Breast epithelium (tissue), 4 donors: ENCODE measurements around the gene DIP2B. TPM values are rescaled to one million over a fixed set of nuclear protein-coding genes. Genes with fewer than 3 reads are reported as not detected.
A peak's percentile ranks its signal among the peaks of the same experiment; 100 is the strongest.

Experiments
- DNase-seq, 2 donors: peaks; one replicate each; pipeline ENCODE4 v3.0.0-alpha.2; 2019; ENCODE audit warnings: low spot score in 2 of 2
- H3K27ac ChIP-seq, 2 donors: fragments of 200-600 bp; sonication (generic) in 1 of 2; one replicate each; pipeline ENCODE4 v1.5.1; 2016 to 2019; ENCODE audit warnings: mild to moderate bottlenecking in 1 of 2
- H3K27me3 ChIP-seq, 2 donors: fragments of 200-600 bp; sonication (generic) in 1 of 2; one replicate each; pipeline versions ENCODE4 v1.5.1 to v1.6.0; 2017 to 2019; ENCODE audit warnings: control low read depth in 1 of 2, mild to moderate bottlenecking in 1 of 2
- H3K36me3 ChIP-seq: fragments of 200-600 bp; one replicate; pipeline ENCODE4 v1.5.1; 2019
- H3K4me1 ChIP-seq, 2 donors: fragments of 200-600 bp; sonication (generic); one replicate each; pipeline ENCODE4 v1.5.1; 2016 to 2019; ENCODE audit warnings: control low read depth in 1 of 2
- H3K4me3 ChIP-seq, 3 donors: fragments of 200-600 bp; sonication (generic); 1 replicate in 2 of 3; 2 replicates in 1 of 3; pipeline ENCODE4 v1.5.1; 2016 to 2019; ENCODE audit warnings: mild to moderate bottlenecking in 3 of 3, moderate library complexity in 2 of 3
- H3K9me3 ChIP-seq, 2 donors: fragments of 200-600 bp; sonication (generic) in 1 of 2; one replicate each; pipeline ENCODE4 v1.5.1; 2016 to 2019; ENCODE audit warnings: control low read depth in 1 of 2
- CTCF ChIP-seq, 3 donors: fragments of 450-650 bp; IDR thresholded peaks; one replicate each; pipeline ENCODE4 v1.5.1; 2016 to 2017; ENCODE audit warnings: antibody characterized with exemption in 3 of 3, mild to moderate bottlenecking in 3 of 3, moderate library complexity in 3 of 3
- POLR2A ChIP-seq: fragments of 450-650 bp; IDR thresholded peaks from one replicate; pipeline ENCODE4 v1.6.1; 2016; ENCODE audit warnings: antibody characterized with exemption, mild to moderate bottlenecking, moderate library complexity
- POLR2AphosphoS5 ChIP-seq, 3 donors: sonication (generic); formaldehyde crosslinking; IDR thresholded peaks; one replicate each; pipeline ENCODE4 v1.6.1; 2017; ENCODE audit warnings: antibody characterized with exemption in 3 of 3
- intact Hi-C: fragments of 100-400 bp; cut with DNase I; formaldehyde crosslinking; loops from one replicate; pipeline ENCODE4 v1.15.1; 2023; ENCODE audit warnings: low total_unique reads
- total RNA-seq, 3 donors: library from RNA; depleted of rRNA; stranded (reverse); fragments of >200 nt; gene quantifications; one replicate each; pipeline ENCODE4 v1.1.0, GENCODE V29; 2016

DIP2B gene
- total RNA-seq, 3 donors from 2014 or later: 26.6 to 44.8 (median 33.4) TPM

- Histone ChIP-seq H3K36me3 (no peaks in the 10 kb centered on the region), H3K4me3 (no peak overlapping the region), H3K4me1 (peaks cover 0 to 3% of the 10 kb centered on the region in 2 donors), H3K9me3 (no peaks in the 10 kb centered on the region), H3K27ac (no peak overlapping the region), H3K27me3 (no peaks in the 10 kb centered on the region)
- TF ChIP-seq POLR2AphosphoS5 (IDR thresholded peaks at IDR 0.05): no peak
- no peak for TF ChIP-seq POLR2A
- no peak for DNase-seq
- intact Hi-C loops: no loop called here
Observed at GRCh38 chr12:50530532-50530931, 25.7 kb downstream of the DIP2B start.

- Histone ChIP-seq H3K4me1 (peaks cover 0 to 3% of the 10 kb centered on the region in 2 donors), H3K27ac (peak overlapping the region; percentile 74 to 88), H3K4me3 (no peak overlapping the region), H3K36me3 (no peaks in the 10 kb centered on the region), H3K9me3 (no peaks in the 10 kb centered on the region), H3K27me3 (no peaks in the 10 kb centered on the region)
- intact Hi-C loops: no loop called here
- no peak for TF ChIP-seq POLR2AphosphoS5 (IDR thresholded peaks at IDR 0.05)
- TF ChIP-seq POLR2A: no peak
- TF ChIP-seq CTCF (IDR thresholded peaks at IDR 0.05): no peak
- no peak for DNase-seq
Observed at GRCh38 chr12:50533203-50533584, 28.4 kb downstream of the DIP2B start.

GRCh38 chr12:50533971-50534370, 29.2 kb downstream of the DIP2B start:
- no peaks in the 10 kb centered on the region for H3K27me3 ChIP-seq
- no peaks in the 10 kb centered on the region for H3K36me3 ChIP-seq
- DNase-seq: no peak
- H3K27ac ChIP-seq: peak overlapping the region; percentile 30 to 88
- intact Hi-C loops: no loop called here
- TF ChIP-seq POLR2A (no peak), CTCF (IDR thresholded peaks at IDR 0.05) (no peak), POLR2AphosphoS5 (IDR thresholded peaks at IDR 0.05) (no peak)
- no peak overlapping the region for H3K4me3 ChIP-seq
- H3K4me1 ChIP-seq: peaks cover 0 to 3% of the 10 kb centered on the region in 2 donors
- no peaks in the 10 kb centered on the region for H3K9me3 ChIP-seq

GRCh38 chr12:50536831-50537537, 32.2 kb downstream of the DIP2B start:
- peak overlapping the region; percentile 65 to 68 for H3K27ac ChIP-seq
- intact Hi-C loops: no loop called here
- no peak overlapping the region for H3K4me3 ChIP-seq
- TF ChIP-seq POLR2AphosphoS5 (IDR thresholded peaks at IDR 0.05) (no peak), CTCF (IDR thresholded peaks at IDR 0.05) (no peak), POLR2A (no peak)
- H3K27me3 ChIP-seq: no peaks in the 10 kb centered on the region
- H3K36me3 ChIP-seq: no peaks in the 10 kb centered on the region
- peaks cover 0 to 3% of the 10 kb centered on the region in 2 donors for H3K4me1 ChIP-seq
- no peak for DNase-seq
- H3K9me3 ChIP-seq: no peaks in the 10 kb centered on the region

- Histone ChIP-seq H3K27ac (peak overlapping the region; percentile 65 to 68), H3K4me3 (no peak overlapping the region), H3K9me3 (no peaks in the 10 kb centered on the region), H3K36me3 (no peaks in the 10 kb centered on the region), H3K27me3 (no peaks in the 10 kb centered on the region), H3K4me1 (no peaks in the 10 kb centered on the region)
- intact Hi-C loops: no loop called here
- TF ChIP-seq CTCF (IDR thresholded peaks at IDR 0.05) (no peak), POLR2A (no peak), POLR2AphosphoS5 (IDR thresholded peaks at IDR 0.05) (no peak)
- no peak for DNase-seq
Observed at GRCh38 chr12:50537538-50537919, 32.7 kb downstream of the DIP2B start.
